Measurements from ENCODE around the gene AGER.
A peak's percentile ranks its signal among the peaks of the same experiment; 100 is the strongest.

Gene AGER

DNA sequence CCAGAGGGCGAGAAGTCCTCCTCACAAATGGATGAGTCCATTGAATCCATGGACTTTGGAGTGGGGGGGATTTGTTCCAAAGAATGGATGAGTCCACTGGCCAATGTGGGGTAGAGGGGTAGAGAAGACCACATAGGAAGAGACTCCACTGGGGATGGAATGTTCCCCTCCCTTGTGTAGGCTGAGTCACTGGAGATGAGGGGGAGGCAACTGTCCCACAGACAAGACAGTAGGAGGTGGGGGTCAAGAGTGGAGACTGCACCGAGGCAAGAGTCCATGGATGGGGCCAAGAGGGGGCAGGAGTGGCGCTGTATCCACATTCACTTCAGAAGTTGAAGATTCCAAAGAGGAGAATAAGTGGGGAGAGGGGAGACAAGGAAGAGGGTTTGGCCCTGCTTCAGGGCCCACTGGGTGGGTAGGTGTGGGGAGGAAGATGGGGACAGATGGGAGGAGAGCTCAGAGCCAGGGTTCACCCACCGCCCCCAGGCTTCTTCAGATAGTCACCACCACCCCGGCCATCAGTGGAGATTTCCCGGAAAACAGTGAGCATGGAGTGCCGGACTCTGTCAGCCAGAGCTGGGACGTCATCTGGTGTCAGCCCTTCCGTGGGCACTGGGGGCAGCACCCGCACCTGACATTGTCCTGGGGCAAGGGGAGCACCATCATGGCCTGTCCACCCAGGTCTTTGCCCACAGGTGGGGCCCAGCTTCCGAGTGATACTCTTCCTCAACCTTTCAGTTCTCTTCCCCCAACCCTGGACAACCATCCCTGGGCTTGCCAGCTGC, 15.1 kb downstream of the AGER start:
- DNase-seq (ENCODE audit: low read depth) = no peak

DNA sequence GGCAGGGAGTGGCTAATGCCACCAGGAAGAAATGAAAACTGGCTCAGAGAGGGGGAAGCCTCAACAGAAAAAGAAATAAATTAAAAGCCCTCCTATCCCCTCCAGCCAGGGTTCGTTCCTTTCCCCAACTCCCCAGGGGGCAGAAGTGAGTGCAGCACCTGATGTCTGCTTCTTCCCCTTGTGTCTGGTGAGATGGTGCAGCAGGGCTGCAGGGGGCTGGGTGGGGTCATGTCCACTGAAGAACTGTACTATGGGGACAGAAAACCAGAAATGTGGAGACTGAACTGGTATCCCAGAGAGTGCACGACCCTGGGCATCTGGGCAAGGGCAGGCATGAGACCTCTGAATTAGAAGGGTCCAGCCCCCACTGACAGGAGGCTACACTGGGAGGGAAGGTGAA, 15.7 kb downstream of the AGER start:
- DNase-seq (ENCODE audit: low read depth) = no peak

DNA sequence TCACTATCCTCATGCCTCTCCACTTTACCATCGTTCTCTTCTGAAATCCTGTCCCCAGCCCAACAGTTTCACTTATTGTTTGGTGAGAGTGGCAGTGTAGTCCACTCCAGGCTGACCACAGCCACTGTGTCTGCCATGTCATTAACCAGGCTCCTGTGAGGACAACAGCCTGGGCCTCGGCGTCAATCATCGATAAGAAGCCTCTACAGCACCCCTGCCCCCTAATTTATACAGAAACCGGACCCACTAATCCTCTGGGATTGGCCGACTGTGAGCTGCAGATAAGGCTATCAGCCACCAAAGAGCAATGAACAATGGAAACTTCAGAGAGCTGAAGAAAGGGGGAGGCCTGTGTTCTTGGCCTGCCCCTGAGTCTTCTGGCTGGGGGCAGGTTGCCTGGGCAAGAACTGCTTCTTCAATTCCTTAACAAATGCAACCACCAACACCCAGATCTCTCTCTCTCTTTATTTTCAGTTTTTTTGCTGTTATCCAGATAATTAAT, 16.2 kb downstream of the AGER start:
- DNase-seq (ENCODE audit: low read depth) = no peak

DNA sequence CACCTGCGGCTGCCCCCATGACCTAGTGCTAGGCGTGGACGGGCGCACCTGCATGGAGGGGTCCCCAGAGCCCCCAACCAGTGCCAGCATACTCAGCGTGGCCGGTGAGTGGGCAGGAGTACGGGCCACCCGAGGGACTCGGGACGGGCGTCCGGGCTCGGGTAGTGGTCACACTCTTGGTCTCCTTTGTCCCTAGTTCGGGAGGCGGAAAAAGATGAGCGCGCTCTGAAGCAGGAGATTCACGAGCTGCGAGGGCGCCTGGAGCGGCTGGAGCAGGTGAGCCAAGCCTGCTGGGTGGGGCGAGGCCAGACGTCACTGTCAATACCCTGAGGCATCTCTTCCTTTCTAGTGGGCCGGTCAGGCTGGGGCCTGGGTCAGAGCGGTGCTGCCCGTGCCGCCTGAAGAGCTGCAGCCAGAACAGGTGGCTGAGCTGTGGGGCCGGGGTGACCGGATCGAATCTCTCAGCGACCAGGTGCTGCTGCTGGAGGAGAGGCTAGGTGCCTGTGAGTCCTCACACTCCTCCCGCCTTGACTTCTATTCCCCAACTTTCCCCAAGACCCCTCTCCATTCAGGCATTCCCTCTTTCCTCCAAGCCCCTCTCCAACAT, 16.8 kb downstream of the AGER start:
- DNase-seq (ENCODE audit: low read depth) = no peak

DNA sequence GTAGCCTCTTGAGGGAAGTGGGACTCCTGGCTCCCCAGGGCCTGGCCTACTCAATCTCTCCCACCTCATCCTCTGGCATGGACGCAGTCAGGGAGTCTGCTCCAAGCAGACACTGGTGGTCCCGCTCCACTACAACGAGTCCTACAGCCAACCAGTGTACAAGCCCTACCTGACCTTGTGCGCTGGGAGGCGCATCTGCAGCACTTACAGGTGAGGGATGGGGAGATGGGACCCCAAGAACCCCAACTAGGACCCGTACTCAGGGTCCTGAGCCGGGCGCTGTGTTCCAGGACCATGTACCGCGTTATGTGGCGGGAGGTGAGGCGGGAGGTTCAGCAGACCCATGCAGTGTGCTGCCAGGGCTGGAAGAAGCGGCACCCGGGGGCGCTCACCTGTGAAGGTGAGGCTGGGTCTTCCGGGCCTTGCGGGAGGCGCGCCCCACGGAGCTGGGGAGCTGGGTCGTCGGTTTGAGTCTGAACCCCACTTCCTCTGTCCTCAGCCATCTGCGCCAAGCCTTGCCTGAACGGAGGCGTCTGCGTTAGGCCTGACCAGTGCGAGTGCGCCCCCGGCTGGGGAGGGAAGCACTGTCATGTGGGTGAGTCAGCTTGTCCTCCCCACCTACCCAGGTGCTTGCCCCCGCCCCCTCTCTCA, 17.5 kb downstream of the AGER start:
- no peak for DNase-seq (ENCODE audit: low read depth)

DNA sequence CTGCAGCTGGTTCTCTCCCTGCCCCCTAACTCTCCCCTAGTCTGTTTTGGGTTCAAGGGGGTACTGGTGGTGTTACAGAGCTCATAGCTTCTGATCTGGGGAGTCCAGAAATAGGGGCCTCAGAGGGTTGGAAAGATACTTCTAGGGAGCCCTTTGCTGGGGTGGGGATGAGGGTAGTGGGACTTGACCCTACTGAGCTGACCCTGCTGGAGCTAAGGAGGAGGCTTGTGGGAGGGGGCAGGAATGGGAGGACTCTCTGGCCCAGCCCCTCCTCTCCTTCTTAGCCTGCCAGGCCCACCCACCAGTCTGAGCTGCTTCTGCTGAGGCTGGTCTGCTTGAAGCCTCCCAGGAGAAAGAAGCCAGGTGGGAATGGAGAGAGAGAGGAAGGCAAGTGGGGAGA, 19.8 kb downstream of the AGER start, which contains the start of gene EGFL8:
Gene EGFL8, plus strand, starts transcription at position 301 of the 400 bp plus-strand sequence. CDS start 1,571 bp downstream, outside the sequence.
- no peak for DNase-seq (ENCODE audit: low read depth)

DNA sequence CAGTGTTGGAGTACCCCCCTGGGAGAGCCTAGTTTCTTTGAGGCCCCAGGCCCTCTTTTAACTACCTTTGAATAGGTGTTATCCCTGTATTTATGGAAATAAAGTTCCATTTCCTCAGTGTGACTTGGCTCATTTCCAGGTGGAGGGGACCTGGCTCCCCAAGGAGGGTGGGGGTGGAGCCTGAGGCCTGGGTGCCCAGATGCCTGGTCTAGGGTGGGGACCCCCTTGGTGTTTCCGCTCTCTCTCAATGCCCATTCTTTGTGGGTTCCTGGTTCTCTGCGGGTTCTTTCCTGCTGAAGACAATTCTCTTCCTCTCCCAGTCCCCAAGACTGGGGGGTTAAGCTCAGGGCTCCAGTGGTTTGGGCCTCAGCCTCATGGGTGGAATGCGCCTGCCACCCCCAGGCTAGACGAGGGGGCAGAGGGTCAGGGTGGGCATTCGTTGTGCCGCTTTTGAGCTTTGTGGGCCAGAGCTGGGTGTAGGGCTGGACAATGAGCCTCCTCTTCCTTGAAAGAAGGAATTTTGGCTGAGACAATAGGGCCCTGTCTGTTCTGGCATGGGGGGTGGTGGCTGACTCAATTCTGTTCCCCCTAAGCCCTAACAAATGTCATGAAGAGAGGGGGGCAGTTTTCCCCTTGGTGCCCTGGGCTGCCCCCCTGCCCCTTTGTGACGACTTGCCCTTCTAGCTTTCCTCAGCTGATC, 20.3 kb downstream of the AGER start:
- DNase-seq (ENCODE audit: low read depth) = no peak

DNA sequence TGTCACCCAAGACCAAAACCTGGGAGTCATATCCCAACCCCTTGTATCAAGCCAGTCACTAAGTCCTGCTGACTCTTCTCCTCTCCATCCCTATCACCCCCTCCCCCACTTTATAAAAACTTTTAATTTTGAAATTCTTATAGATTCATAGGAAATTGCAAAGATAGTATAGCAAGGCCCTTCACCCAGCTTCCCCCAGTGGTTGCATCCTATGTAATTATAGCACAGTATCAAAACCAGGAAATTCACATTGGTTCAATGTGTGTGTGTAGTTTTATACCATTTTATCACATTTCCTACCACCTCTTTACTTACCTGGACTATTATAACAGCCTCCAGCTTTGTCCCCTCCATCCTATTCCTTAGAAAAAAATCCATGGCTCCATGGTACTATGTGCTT, 26.0 kb downstream of the AGER start:
- DNase-seq (ENCODE audit: low read depth) = no peak

DNA sequence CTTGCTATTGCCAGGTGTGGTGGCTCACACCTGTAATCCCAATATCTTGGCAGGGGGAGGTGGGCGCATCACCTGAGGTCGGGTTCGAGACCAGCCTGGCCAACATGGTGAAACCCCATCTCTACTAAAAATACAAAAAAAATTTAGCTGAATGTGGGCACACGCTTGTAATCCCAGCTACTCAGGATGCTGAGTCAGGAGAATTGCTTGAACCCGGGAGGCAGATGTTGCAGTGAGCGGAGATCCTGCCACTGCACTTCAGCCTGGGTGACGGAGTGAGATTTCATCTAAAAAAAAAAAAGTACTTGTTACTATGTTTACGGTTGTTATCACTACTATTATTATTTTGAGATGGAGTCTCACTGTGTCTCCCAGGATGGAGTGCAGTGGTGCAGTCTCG, 27.2 kb downstream of the AGER start:
- DNase-seq (ENCODE audit: low read depth) = no peak

DNA sequence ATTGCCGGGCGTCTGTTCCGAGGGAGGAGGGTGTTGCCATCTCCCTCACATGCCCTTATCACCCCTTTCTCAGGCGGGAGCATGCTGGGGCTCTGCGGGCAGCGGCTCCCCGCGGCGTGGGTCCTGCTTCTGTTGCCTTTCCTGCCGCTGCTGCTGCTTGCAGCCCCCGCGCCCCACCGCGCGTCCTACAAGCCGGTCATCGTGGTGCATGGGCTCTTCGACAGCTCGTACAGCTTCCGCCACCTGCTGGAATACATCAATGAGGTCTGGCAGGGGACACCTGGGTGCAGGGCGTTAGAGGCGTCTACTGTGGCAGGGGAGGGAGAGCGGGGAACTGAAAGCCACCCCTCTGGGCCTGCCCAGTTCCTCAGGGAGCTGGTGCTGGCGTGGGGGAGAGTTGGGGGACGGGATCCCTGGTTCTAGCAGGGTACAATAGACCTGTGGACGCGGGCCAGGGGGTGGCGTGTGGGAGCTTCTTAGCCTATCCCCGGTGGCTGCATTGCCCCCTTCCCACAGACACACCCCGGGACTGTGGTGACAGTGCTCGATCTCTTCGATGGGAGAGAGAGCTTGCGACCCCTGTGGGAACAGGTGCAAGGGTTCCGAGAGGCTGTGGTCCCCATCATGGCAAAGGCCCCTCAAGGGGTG, 29.4 kb downstream of the AGER start:
- DNase-seq (ENCODE audit: low read depth) = peak; percentile 46

DNA sequence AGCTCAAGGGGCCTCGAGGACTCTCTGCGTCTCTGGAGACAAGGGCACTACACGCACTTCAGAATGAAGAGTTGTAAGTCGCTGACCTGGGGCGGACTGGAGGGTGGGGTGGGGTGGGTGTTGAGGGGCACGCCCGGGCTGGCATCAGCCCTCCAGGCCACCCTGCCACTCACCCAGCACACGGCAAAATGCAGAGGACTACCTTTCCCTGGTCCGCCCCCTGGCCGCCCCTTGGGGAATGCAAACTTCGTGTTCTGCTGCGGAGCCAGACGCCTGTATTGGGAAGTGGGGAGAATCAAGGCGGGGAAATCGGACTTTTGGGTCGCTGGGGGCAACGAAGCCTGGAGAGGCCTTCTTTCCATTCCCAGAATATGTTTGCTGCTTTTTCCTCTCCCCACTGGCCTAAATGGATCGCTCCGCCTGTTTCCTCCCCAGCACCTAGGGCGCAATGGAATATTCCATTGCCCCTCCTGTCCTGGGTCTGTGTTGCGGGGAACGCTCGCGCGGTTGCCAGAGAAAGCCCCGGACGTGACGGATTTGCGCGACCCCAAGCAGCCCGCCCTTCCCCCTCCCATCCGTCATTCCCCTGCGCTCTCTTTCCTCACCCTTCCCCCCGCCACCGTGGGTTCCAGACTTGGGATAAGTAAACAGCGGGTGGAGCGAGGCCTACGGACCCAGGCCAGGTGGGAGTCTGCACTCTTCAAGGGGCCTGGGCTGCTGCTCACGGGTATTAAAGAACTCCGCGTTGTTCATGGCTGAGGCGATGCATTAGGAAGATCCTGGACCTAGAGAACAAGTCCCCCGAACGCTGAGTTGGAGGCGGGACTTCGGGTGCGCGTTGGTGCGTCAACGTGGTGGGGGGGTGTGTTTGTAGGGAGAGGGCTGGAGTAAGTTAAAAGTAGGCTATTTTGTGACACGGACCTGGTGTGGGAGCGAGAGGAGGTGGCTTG, 30.2 kb downstream of the AGER start, which contains the start of gene PPT2:
Gene PPT2, plus strand, starts transcription at position 578 of the 950 bp plus-strand sequence. CDS start 454 bp downstream, outside the sequence.
- peak; percentile 78 for DNase-seq (ENCODE audit: low read depth)

DNA sequence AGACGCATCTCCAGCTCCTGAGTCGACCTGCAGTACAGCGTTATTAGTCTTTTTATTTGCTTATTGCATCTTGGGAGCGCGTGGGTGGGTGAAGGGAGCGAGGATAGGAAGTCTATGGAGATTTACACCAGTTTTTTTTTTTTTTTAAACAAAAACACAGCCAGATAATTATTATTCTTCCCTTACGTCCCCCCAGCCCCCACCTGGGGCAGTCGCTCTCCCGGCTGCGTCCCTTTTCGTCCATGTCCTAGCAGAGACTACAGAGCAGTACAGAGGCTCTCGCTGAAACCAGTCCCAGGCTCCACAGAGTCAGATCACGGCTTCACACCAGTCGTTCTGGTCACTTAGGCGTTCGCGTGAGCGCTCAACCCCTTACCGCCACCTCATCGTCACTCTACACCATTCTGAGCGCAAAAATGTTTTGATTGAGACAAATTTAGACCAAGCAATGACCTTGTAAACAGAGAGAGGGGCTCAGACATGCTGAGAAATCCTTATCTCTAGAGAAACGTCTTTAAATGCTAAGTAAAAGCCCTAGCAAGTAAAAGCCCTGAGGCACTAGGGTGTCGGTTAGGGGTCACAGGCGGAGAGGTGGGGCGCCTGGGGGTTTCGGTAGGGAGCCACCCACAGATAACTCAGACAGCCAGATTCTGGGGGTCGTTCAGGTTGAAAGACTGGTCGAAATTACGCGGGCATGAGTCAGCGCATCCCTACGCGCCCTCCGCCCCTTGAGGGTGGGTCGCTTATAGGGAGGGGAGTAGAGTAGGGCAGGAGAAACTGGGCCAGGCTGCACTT, 31.1 kb downstream of the AGER start:
- DNase-seq (ENCODE audit: low read depth) = no peak

DNA sequence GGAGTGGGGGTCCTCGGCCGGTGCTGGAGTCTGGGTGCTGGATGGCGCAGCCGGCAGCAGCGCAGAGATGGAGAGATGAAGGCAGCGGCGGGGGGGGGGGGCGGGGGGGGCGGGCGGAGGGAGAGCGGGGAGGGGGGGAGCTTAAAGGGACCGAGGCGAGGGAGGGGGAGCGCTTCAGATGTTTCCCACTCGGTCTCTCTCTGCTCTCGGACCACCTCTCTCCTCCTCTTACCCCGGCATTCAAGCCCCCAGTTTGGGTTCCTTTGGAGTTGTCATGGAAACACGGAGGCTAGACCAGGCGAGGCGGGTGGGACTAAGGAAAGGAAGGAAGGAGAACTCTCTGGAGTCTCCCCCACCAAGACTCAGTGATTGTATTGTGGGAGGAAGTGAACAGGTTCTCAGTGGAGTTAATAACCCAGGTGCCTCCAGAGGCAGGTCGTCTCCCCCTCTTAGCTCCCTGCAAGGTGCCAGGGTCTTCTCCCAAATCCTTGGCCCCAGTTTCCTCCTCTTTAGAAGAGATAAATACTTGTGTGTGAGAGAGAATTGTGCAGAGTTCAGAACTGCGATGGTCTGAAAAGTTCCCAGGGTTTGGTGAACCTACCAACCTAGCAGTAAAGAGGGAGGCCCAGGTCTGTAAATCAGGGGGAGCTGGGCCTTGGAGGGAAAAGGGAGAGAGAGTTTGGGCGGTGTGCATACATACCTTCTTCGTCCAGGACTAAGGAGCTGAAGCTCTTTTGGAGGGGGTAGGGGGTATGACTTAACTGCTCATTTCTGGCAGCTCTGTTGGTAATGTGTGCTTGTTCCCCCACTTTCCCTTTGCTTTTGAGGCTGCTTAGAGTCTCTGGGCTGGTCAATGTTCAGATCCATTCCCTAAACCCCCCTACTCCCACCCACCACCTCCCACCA, 31.9 kb downstream of the AGER start, which contains the start of gene PRRT1:
Gene PRRT1, minus strand, starts transcription at position 77 of the 906 bp plus-strand sequence. CDS start 112 bp downstream, outside the sequence.
- no peak for DNase-seq (ENCODE audit: low read depth)

DNA sequence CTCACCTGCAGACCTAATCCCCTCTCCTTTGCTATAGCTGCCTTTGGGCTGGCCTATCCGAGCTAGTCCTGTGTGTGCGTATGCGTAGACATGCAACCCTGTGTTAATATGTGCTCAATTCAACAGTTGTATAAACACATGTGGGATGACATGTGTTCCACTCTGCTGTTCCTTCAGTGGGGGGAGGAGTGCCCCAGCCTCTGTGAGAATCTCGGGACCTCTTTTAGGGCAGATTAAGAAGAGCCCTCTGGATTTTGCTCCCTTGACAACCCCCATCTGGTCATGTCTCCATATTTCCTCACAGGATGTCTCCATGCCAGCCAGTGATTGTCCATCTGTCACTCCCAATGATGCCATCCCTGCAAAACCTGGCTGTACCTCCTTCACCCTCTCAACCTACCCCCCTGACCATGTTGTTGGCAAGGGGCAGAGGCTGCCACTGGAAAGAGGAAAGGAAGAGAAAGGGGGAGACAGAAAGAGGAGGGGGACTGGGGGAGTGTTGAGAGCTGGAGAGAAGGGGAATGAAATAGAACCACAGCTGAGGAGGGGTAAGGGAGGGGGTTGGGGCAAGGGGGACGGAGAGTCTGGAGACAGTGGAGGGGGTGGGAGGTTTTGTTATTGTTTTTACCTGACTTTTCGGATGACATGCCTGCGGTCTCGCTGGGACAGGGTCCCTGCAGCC, 32.7 kb downstream of the AGER start:
- no peak for DNase-seq (ENCODE audit: low read depth)

DNA sequence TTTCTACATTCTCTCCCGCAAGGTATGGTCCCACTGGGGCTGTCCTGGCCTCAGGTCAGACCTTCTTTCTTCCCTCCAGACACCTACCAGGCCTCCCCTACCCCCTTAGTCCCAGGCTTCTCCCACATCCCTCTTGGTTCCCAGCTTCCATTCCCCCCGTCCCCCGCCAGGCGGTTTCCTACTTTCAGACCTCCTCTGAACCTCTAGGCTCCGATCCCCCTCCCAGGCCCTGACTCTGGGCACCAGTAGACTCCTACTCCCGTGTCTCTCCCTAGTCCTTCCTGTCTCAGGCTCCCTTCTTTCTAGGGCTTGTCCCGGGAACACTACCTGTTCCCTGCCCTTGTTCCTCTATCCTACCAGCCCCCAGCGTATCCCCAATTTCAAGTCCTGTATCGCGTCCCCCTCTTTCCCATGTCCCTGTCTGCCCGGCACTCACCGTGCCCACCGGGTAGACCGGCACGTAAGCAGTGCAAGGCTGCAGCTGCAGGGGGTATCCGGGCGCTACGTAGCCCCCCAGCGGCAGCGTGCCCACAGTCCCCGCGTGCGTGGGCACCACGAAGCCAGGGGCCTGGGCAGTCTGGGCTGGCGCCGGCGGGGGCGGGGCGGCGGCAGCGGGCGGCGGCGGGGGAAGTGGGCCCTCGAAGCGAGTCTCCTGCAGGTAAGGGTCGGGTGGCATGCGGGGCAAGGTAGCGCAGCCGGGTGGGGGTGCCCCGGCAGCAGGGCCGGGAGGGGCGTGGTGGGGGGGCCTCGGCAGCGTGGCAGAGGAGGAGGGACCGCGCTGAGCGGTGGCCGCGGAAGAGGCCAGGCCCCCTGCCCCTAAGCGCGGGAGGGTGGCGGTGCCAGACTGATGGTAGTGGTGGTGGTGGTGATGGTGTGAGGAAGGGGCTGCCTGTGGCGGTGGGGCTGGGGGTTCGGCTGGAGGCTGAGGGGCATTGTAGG, 33.9 kb downstream of the AGER start:
- DNase-seq (ENCODE audit: low read depth) = no peak

DNA sequence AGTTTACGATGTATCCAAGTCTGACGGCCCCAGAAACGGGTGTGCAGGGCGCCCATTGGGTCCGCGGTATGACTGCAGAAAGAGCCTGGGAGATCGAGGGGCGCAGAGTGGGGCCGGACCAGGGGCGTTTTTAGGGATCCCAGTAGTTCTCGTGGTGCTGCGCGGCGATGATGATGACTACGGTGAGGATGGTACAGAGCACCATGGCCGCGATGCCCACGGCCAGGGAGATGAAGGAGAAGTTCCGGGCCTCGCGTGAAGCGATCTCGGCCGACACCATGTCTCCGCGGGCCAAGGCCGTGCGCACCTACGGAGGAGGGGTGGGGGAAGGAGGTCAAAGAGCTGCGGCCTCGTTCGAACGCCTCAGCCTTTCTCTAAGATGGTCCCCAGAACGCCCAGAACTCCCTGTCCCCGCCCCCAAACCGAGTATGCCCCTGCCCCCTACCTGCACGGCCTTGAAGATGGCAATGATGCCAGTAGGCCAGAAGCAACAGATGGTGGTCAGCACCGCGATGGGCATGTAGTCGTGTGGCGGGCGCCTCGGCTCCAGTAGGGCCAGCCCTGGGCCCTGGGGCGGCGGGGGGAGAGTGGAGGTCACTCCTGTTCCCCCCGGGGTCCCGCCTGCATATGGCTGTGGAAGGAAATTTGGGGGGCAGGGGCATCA, 34.8 kb downstream of the AGER start:
- no peak for DNase-seq (ENCODE audit: low read depth)
